GM18505 (cell line): Measurements from ENCODE around the gene GEMIN5.
"Not testable (repeated sequence)": the region's sequence is repeated elsewhere in the genome, so short reads cannot be mapped to it uniquely, and the experiment has no call there.

Experiments
- ATAC-seq: cut with Tn5 transposase; IDR thresholded peaks from one replicate; pipeline ENCODE4 v1.9.1; 2021; ENCODE audit not compliant: unreplicated experiment
- POLR2A ChIP-seq: IDR thresholded peaks from 4 replicates; pipeline ENCODE4 v1.6.1; 2011; ENCODE audit warnings: borderline replicate concordance; ENCODE audit not compliant: insufficient read depth, insufficient read length; ENCODE audit errors: extremely low read depth

The GEMIN5 gene

DNA sequence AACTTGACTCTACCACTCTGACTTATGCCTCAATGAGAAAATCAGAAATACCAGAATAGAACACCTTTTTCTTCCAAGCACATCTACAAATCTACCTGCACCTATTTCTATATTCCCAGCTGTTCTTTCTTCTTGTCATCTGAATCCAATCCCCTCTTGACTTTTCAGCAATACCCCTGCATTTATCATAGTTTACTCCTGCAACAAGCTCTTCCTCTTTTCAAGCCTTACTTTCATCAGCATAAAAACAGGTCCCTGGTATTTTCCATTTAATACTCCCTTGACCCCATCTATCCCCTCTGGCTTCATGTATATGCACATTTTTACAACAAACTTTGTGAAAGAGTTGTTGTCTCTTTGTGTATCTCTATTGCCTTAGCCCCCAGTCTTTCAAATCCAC lies 3.1 kb downstream of the GEMIN5 start:
- ATAC-seq = no peak
- no peak for TF ChIP-seq POLR2A

DNA sequence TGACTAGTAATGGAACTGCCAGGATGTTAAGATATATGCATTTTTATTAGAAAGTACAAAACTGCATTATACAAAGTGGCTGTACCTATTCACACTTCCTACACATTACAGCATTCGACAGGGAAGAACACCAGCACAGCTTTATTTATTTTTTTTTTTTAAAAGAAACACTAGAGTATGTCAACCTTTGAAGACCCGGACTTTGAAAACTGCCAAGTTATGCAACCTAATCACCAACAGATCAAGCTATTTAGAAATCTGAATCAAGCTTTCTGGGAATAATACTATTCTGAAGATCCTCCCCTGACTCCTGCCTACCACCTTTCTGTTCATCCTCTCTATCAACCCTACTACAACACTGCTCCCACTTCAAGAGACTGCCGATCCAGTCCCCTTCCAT lies 4.5 kb downstream of the GEMIN5 start:
- ATAC-seq = no peak

DNA sequence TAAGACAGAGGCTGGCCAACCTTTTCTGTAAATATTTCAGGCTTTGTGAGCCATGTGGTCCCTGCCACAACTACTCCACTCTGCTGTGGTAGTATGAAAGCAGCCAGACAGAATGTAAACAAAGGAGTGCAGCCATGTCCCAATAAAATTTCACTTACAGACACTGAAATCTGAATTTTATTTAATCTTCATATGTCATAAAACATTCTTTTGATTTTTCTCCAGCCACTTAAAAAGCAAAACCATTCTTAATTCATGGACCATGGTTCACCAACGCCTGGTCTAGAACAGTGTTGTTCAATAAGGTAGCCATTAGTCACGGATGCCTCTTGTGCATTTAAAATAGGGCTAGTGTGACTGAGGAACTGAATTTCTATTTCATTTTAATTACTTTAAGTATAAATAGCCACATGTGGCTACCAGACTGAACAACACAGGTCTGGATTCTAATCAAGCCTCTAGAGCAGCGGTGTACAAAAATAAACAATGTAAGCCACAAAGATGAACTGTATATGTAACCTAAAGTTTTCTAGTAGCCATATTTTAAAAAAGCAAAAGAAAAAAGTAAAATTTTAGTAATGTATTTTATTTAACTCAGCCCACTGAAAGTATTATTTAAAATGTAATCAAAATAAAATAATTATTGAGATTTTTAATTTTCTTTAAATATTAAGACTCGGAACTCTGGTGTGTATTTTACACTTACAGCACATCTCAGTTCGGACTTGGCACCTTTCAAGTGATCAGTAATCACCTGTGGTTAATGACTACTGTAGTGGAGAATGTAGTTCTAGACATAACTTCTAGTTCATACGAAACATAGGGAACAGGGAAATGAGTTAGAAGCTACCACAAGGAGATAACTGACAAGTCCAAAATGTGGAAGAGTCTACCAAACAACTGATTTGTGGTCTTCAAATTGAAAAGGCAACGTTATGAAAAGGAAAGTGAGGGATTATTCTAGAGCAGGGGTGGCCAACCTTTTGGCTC lies 14.3 kb downstream of the GEMIN5 start:
- no peak for ATAC-seq
- no peak for TF ChIP-seq POLR2A

More for the DNA sequence above, 4.5 kb downstream of the GEMIN5 start:
- no peak for TF ChIP-seq POLR2A

DNA sequence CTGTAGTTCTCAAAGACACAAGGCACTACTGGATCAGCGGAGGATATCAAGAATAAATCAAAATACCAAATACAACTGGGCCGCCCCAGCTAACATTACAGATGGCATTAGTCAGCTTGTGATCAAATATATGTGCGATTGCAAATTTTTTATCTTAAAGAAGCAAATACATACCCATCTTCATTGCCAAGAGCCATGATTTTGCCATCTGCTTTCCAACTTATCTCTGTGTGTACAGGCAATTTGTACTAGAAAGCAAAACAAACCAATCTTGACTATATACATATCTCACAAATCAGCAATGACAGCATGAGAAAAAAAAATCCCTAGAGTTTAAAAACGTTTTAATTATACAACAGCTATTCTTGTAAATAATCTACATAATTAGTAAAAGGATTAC lies 20.3 kb downstream of the GEMIN5 start:
- no peak for TF ChIP-seq POLR2A
- ATAC-seq = no peak

DNA sequence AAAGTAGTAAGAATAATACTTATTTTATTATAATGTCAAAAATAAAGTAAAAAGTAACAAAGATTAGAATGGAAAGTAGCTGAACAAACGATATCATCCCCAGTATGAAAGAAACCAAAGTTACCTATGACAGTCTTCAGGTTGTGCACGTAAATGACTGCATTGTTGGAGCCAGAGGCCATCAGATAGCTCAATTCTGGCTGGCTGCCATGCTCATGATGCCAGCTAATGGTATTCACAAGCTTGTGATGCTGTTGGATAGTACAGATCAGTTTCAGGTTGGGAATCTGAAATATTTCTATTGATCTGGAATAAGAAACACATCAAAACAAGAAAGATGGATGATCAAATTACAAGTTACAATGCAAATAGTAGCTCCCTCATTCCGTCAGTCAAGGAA lies 21.1 kb downstream of the GEMIN5 start:
- ATAC-seq = no peak
- TF ChIP-seq POLR2A = no peak

DNA sequence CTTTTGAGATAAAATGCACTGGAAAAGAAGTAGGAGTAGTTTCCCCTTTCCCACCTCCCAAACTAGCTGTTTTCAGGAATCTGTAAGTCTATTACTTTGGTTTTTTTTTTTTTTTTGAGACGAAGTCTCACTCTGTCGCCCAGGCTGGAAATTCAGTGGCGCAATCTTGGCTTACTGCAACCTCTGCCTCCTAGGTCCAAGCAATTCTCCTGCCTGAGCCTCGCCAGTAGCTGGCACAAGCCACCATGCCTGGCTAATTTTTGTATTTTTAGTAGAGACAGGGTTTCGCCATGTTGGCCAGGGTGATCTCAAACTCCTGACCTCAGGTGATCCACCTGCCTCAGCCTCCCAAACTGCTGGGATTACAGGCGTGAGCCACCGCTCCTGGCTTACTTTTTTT lies 32.4 kb downstream of the GEMIN5 start:
- not testable (repeated sequence) for ATAC-seq

DNA sequence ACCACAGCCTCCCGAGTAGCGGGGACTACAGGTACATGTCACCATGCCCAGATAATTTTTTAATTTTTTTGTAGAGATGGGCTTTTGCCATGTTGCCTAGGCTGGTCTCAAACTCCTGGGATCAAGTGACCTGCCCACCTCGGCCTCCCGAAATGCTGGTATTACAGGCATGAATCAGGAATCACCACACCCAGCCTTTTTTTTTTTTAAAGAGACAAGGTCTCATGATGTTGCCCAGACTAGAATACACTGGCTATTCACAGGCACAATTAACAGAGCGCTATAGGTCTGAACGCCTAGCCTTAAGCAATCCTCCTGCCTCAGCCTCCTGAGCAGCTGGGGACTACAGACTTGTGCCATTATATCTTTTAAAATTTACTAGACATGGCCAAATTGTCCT lies 36.1 kb downstream of the GEMIN5 start:
- ATAC-seq = no peak
- TF ChIP-seq POLR2A = no peak

DNA sequence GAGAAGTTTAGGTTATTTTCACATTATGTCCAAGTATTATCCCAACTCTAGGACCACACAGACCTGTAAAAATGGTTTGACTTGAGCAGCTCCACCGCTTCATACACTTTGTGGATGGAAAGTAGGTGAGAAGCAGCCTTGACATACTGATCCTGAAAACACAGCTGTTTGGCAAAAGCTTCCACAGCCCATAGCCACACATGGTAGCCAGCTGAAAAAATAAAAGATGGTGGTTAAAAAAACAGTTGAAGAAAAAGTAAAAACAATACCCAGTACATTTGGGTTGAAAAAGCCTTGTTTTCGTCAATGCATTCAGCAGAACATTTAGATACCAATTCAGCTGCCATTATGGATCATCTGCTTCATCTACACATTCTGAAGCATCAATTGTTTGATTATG lies 36.7 kb downstream of the GEMIN5 start:
- no peak for TF ChIP-seq POLR2A
- no peak for ATAC-seq

DNA sequence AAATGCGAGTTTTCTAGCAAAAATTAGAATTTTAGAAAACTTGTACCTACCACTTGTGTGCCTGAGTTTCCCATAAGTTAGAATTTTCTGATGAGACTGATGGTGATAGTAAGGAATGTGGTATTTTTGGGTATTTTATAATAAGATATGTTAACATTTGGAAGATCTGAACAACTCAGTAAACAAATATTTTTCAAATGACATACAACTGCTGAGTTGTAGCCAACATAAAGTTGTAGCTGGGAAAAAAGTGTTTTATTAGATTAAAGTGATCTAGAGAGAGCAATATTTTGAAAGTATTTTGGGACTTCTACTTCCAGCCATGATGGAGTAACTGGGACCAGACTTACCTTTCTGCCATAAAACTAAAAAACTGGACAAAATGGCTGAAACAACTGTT lies 37.9 kb downstream of the GEMIN5 start:
- no peak for TF ChIP-seq POLR2A
- no peak for ATAC-seq

DNA sequence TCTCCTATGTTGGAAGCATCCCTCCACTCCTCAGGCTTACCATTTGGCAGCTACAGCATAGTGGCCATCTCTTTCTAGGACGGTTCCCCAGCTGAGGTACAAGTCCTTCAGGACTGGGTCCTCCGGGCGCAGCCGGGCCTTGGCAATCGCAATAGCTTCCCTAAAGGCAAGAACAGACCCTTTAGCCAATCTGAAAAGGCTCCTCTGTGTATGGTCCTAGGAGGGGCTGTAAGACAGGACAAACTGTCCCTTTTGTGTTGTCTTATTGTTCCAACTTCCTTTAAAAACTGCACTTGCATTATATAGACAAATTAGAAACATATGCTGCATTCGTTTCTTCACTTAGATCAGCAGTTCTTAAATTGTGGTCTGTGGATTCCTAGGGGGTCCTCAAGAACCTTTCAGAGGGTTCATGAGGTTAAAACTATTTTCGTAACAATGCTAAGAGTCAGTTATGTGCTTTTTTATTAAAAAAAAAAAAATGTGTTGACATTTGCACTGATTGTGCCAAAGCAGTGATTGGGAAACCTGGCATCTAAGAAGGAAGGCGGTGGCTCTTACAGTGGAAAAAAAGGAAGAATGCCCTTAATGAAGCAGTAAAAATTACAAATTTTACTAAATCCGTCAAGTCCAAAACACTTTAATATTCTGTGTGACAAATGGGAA lies 38.7 kb downstream of the GEMIN5 start:
- no peak for TF ChIP-seq POLR2A
- no peak for ATAC-seq

DNA sequence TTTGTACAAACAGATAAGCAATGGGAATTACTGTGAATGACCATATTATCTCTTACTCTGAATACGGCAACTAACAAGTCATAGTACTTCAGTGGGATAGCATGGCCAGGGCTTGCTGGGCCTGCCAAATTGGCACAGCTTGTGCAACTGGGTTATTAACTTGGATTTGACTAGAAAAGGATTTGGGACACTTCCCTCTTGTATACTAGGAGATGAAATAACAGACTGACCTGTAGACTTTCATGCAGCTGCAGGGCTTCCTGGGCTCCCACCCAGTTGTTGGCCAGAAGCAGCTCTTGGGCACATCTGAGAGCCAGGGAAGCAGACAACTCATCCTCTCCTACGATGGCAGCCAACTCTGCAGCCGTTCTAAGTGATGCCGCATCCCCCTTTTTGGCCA lies 39.8 kb downstream of the GEMIN5 start:
- no peak for ATAC-seq
- no peak for TF ChIP-seq POLR2A

DNA sequence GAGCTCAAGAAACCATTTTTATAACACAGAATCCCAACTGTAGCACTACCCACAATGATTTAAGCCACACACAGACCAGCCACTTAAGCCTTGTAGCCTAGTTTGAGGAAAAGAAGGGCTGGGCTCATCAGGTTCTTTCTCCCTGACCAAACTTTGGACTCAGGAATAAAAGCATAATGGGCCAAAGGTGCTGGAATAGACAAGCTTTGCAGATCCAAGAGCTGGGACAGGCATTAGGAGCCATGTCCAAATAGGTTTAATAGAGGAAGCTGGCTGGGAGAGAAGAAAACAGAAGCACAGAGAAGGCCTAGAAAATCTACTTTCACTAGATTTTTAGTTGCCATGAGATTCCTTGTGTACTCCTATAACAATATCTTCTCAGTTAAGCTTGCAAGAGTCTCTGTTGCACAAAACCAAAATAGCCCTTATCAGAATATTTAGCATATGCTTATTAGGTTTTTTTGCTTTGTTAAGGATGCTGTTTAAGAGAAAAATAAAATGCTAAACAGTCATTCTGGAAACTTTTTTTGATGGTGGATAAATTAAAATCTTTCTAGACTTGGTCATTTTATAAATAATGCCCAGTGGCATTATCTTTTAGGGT lies 41.3 kb downstream of the GEMIN5 start:
- TF ChIP-seq POLR2A = no peak
- no peak for ATAC-seq

DNA sequence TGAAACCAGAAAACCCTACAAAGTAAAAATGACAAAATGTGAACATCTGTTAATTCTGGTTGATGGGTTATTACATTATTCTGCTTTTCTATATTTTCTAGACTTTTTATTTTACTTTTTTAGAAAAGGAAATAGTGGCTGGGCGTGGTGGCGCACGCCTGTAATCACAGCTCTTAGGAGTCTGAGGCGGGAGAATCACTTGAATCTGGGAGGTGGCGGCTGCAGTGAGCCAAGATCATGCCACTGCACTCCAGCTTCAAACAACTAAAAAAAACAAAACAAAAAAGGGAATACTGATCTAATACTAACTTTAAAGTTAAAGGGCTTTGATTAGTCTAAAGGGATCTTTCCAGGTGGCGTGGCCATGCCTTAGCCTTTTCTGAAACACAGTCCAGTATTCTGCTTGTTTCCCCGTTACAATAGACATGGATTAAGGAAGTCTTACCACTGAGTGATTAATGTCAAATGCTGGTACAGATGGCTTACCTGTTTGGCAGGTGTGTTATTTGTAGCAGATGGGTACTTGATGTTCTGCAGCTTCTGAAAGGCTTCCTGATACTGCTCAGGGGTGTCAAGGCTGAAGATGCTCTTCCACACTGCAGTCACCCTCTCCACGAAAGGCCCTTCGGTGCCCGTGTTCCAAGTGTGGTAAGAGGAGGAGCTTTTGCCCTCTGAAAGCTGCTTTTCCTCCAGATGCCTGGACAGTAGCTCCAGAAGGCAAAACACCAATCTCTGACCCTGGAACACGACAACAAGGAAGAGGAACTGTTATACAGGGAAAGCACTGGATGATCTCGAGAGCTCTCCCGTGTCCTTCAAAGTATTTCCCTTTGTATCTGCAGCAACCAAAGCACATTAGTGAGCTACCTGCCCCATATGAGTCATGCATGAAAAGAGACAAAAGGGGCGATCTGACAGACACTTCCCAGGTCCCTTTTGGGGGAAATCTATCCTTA lies 42.1 kb downstream of the GEMIN5 start:
- ATAC-seq = no peak
- no peak for TF ChIP-seq POLR2A
